Vagina (tissue), 2 donors: ENCODE measurements around the gene CD300LG.

Experiments
- POLR2A ChIP-seq, 2 donors: fragments of 450-650 bp; IDR thresholded peaks; one replicate each; pipeline ENCODE4 v1.6.1; 2017; ENCODE audit warnings: antibody characterized with exemption in 2 of 2, mild to moderate bottlenecking in 2 of 2, moderate library complexity in 2 of 2
- POLR2AphosphoS5 ChIP-seq, 2 donors: sonication (generic); formaldehyde crosslinking; IDR thresholded peaks; one replicate each; pipeline ENCODE4 v1.9.0; 2017; ENCODE audit warnings: antibody characterized with exemption in 2 of 2, mild to moderate bottlenecking in 2 of 2, low read depth in 1 of 2; ENCODE audit not compliant: insufficient read depth in 1 of 2
- TF ChIP-seq, protein P1 (sequence below), 3 experiments: fragments of 450-650 bp in 2 of 3; fragments of 200-600 bp in 1 of 3; sonication (generic) in 1 of 3; IDR thresholded peaks; one replicate each; pipeline ENCODE4 v1.5.1; 2017 to 2019; ENCODE audit warnings: antibody characterized with exemption in 3 of 3, mild to moderate bottlenecking in 2 of 3, moderate library complexity in 2 of 3

DNA sequence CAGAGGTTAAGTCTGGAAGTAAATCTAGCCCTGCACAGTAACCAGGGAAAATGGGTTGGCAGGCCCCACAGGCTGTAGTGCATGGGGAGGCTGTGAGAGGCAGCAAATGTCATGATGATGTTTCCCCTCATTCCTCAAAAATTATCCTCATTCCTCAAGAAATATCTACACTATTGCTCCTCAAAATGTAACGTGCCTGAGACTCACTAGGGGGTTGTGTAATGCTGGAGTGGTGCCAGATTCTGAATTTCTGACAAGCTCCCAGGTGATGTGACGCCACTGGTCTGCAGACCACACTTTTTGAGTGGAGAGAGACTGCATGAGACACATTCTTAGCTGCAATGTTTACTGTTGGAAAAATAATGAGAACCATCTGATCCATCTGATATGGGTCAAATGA is 12.9 kb upstream of the CD300LG start:
- TF ChIP-seq, protein P1, sequence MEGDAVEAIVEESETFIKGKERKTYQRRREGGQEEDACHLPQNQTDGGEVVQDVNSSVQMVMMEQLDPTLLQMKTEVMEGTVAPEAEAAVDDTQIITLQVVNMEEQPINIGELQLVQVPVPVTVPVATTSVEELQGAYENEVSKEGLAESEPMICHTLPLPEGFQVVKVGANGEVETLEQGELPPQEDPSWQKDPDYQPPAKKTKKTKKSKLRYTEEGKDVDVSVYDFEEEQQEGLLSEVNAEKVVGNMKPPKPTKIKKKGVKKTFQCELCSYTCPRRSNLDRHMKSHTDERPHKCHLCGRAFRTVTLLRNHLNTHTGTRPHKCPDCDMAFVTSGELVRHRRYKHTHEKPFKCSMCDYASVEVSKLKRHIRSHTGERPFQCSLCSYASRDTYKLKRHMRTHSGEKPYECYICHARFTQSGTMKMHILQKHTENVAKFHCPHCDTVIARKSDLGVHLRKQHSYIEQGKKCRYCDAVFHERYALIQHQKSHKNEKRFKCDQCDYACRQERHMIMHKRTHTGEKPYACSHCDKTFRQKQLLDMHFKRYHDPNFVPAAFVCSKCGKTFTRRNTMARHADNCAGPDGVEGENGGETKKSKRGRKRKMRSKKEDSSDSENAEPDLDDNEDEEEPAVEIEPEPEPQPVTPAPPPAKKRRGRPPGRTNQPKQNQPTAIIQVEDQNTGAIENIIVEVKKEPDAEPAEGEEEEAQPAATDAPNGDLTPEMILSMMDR (IDR thresholded peaks at IDR 0.05) = no peak
- TF ChIP-seq POLR2A (IDR thresholded peaks at IDR 0.05) (no peak), POLR2AphosphoS5 (IDR thresholded peaks at IDR 0.05; ENCODE audit: insufficient read depth in 1 of 2, low read depth in 1 of 2) (no peak)
